ENCODE results near the gene LBR.
"Not testable (repeated sequence)": the region's sequence is repeated elsewhere in the genome, so short reads cannot be mapped to it uniquely, and the experiment has no call there.

Gene LBR

DNA sequence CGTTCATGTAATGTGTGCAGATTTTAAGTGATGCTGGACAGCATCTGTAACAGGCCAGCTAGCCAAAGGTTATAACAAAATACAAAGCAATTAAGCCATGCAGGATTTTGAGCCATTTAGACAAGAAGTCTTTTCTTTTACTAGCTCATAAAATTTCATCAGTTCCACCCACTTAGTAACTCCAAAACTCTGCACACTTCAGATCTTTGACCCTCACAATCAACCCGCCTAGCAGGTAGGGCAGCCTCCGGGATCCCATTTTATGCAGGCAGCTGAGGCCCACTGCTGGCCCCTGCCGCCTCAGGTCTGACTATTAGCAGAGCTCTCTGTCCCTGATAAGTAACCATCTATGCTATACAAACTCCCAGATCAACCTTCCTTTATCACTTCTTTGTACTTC, 9.2 kb downstream of the LBR start:
- DNase-seq = no peak

DNA sequence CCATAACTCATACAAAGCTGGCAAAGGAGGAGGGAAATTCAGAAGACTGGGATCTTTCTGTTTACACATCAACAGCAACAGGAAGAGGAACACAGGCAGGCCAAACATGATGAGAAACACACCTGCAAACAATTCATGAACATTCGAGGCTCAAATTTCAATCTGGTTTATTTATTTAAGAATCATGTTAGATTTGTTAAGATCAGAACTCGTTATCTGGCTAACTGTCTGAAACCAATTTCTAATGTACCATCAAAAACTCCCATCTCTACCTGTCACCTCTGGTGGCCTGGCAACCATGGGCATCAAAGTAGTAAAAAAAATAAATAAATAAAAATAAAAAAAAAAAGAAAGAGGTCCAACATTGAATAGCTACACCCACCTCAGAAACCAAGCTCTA, 9.8 kb downstream of the LBR start:
- DNase-seq = no peak

DNA sequence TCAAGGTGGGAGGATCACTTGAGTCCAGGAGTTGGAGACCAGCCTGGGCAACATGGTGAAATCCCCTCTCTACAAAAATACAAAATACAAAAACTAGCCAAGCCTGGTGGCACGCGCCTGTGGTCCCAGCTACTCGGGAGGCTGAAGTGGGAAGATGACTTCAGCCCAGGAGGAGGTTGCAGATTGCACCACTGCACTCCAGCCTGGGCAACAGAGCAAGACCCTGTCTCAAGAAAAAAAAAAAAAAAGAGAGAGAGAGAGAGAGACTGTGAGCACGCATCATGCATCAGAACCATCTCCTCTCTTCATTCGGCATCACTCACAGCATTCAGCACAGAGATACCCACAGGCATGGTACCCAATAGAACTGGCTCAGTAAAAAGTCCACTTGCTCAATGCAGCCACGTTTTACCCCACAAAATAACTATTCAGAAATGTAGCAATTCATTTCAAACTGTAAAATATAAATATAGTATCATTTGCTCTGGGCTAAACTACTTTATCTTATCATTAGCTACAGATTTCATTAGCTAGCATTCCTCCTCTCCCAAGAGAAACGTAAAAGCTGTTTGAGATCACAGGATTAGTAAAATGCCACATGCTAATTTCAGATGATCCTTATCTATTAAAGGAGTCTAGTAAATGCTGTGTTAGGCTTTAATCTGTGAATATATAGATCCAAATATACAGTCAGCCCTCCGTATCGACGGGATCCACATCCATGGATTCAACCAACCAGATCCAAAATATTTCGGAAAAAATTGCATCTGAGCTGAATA, 11.7 kb downstream of the LBR start:
- no peak for DNase-seq

DNA sequence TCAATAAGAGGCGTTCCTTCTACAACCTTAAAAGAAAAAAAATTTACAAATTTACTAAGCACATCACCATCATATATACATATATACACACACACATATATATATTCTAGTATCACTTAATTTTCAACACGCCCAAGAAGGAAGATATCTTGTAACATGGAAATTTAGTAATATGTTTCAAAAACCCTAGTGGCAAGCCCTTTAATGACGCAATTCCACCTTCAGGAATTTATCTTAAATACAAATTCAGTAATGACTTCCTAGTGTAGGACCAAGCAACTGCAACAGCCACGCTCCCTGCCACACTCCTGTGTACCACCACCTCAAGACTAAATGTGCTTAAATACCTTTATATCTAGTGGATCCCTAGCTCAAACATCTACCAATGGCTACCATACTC, 12.5 kb downstream of the LBR start:
- DNase-seq = no peak

DNA sequence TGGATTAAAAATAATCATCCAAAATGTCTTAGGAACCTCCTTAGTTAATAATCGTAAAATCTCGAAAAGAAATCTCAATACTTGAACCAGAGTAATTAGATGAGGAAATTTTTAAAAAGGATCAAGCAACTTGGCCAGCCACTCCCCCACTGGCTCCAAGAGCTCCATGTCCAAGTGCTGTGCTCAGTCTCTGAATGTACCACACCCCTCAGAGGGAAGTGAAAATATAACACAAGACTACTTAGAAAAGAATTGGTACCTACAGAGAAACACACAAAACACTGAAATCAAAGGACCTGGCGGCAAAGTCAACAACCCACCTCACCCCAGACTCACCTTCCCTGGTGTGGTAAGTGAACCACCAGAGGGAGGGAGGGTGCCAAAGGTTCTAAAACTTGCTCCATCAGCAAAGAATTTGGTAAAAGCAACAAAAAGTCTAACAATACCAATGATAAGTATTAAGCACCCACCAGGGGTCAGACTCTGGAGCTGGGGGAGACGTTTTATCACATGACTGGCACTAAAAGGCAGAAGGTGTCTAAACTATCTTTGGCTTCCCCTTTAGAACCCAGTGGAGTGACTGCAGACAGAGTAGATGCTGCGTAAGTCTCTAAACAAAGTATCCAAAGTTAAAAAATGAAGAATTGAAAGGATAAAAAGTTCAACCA, 14.0 kb downstream of the LBR start:
- no peak for DNase-seq

DNA sequence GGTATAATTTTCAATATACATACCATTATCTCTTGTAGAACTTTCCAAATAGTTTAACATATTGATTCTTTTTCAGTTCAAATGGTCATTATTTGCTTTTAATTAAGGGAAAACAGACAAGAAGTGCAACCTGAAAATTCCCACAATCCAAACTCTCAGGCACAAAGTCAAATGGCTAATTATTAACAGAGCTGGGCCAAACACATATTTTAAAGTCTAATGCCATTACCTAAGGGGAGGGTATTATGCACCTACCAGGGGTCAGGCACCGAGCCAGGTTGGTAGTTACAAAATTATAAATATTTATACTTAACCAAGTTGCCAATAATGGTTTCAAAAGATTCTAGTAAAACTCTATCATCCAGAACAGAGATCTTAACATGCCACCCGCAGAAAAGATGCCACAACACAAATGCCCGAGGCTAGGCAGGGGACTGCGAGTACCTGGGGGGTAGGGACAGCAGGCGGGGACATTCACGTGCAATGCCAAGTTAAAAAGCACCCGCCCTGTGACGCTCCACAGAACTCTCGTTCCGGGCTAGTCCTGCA, 15.0 kb downstream of the LBR start:
- no peak for DNase-seq

DNA sequence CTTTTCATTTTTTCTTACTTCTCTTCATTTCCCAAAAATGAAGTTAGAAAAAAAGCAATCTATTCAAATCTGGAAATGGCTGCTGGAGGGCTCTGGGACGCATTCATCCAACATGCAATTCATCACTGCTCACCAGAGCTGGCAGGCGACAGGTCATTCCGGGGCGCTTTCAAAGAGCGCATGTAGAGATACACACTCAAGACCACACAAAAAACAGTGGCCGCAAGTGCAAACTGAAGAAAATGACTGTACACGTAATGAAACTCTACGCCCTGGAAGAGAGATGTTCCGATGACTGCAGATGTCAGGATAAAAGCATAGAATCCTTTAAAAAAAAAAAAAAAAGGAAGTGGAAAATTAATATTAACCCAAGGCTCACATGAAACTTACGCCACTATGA, 15.5 kb downstream of the LBR start:
- no peak for DNase-seq

DNA sequence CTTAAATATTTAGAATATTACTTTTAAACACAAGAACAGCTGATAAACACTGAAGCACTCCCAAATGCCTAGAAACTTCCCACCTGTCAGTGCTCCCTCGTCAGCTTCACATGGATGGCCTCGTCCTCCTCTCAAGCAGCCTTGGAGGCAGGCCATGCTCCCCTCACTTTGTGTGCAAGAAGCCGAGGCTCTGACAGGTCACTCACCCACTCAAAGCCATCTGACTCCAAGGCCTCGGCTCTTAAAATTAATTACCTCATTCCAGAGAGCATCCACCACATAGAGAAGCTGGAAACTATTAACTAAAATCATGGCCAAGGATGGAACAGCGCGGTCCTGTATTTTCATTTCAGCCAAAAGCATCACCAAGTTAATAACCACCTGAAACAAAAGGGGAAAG, 17.8 kb downstream of the LBR start:
- DNase-seq = no peak

DNA sequence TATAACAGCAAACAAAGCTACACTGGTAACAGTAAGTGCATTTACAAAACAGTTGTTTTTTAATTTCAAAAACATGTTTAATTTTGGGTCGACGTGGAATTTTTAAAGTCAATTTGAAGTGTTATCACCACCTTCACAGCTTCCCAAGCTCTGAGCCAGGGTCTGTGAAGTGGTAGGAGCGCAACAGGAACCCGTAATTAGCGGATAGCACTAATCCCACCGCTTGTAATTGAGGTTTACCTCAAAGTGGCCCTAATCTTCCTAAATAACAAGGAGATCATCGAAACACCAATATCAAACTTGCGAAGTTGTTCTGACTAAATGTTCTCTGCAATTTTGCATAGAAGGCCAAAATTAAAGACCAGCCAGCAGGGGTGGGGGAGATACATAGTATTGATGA, 18.8 kb downstream of the LBR start:
- no peak for DNase-seq

DNA sequence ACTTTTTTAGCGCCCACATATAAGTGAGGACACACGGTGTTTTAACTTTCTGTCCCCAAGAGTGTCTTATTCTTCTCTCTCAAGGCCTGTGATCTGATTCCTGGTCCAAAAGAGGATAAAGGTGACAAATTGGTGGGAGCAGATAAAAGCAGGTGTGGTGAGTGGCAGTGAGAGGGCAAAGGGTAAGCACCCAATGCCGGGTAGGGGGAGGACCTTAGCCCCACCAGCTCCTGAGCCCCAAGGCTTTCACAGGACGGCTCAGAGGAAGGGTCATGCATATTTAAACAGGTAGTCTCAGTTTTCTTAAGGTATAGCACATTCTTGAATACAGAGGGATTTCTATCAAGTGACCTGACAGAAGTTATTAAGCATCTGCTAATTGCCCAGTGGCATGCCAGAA, 19.6 kb downstream of the LBR start:
- no peak for DNase-seq

DNA sequence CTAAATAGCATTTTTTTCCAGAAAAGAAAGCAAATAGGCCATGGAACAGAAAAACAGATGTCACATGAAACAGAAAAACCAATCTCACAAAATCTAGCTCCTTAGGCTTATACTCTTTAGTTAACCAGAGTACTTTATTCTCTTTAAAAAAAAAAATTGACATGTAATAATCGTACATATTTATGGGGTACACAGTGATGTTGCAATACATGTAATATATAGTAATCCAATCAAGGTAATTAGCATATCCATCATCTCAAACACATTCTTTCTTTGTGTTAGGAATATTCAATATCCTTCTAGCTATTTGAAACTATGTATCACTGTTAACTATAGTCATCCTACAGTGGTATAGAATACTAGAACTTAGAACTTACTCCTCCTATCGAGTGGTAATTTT, 20.1 kb downstream of the LBR start:
- no peak for DNase-seq

DNA sequence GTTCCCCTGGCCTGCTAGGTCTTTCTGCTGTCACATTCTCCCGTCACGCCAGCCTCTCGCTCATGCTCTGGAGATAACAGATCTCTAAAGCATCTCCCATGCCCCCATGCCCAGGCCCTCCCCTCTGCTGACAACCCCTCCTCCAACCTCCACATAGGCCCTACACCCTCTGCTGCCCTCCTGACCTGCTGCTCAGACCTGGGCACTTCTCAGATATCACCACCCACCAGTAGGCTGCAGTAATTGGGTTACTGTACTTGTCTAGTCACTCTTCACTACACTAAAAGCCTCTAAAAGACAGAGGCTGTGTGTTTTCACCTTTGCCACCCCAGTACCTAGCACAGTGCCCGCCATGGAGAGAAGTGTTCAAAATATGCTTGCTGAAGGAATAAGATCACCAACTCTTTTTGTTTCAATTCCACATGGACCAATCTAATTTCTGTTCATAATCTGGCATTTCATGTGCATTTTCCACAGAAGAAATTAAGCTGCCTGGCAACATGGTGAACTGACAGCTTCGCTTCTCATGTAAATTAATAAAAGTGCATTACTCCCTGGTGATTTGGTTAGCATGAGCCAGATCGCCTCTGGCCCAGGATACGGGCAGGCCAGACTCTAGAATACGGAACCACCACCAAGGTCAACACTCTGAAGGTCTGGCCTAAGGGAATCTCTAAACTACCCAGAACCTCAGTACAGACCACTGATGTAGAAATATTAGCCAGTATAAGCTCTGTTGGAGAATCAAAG, 20.7 kb downstream of the LBR start:
- DNase-seq = no peak

DNA sequence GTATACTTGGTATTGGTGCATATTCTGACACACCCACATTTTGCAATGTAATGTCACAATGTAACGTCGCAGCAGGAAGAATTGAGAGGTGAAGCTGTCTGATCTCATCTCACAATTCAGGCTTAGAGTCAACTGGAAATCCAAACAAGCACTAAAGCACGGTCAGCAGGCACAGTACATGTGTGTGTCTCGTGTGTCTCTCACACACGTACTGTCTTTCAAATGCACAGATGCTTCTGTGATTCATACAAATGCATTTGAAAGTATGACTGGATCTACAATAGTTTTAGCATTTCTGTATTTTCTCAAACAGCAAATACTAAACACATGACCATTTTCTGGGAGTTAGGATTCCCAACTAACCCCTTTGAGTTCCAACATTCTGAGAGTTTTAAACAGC, 26.9 kb downstream of the LBR start:
- no peak for DNase-seq

DNA sequence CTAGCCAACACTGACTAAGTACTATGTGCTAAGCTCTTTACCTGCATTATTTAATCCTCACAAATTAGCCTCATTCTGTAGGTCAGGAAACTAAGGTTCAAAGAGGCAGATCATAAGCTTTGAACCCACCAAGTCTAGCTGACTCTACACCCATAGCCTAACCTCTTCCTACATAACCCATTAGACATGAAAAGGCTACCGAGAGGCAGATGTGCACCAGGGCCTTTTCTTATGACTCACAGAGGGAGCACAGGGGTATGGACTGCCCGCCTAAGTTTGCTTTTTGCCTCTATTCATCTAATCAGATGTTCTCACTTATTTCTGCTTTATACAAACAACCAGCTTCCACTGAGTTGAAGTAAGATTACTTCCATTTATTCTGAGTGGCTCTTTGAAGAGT, 31.5 kb downstream of the LBR start:
- no peak for DNase-seq

DNA sequence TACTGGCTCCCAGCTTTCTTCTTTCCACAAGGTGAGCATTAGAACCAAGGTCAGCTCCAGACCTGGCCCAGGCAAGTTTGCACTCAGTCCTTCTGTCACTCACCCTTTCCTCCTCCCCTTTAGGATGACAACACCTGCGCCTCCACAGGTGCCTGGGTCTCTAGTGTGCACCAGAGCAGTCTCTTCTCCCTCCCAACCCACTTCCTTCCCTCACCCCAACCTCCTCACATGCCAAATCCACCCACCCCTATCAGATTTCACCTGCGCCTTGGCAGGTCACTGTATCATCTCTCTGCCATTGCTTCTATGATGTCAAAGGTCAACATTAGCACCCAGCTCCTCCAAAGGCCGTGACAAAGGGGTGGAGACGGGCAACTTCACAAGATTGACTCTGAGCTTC, 38.0 kb downstream of the LBR start:
- DNase-seq = no peak

DNA sequence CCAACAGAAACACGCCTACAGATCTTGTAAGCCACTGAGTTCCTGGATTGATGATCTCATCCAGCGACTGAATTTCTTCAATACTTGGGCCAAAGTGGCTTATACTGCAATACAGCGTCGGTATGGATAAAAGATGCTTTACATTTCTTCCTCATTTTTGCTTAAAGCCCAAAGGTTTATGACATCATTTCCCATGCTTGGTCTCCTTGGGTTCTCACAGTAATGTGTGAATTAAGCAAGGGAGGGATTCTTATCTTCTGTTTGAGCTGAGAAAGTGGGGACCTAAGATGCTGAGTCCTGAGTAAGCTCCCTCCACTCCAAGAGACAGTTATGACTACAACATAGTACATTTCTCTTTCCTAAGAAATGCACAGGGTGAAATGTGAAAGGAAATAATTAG, 39.5 kb downstream of the LBR start:
- no peak for DNase-seq

DNA sequence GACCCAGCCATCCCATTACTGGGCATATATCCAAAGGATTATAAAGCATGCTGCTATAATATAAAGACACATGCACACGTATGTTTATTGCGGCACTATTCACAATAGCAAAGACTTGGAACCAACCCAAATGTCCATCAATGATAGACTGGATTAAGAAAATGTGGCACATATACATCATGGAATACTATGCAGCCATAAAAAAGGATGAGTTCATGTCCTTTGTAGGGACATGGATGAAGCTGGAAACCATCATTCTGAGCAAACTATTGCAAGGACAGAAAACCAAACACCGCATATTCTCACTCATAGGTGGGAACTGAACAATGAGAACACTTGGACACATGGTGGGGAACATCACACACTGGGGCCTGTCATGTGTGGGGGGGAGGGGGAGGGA, 41.0 kb downstream of the LBR start:
- DNase-seq = not testable (repeated sequence)

DNA sequence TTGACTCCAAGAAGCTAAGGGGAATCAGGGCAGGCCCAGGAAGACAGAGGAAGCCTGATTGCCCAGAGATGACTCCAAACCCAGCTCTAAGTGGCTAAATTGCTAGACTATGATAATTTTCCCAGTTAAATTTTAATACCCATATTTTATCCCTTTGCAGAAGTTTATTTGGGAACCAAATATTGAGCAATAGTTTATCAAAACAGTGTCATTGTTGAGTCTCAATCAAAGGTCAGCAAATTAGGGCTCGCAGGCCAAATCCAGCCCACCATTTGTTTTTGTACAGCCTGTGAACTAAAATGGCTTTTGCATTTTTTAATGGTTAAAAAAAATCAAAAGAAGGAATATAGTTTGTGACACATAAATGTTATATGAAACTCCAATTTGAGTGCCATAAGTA, 47.1 kb downstream of the LBR start:
- no peak for DNase-seq

DNA sequence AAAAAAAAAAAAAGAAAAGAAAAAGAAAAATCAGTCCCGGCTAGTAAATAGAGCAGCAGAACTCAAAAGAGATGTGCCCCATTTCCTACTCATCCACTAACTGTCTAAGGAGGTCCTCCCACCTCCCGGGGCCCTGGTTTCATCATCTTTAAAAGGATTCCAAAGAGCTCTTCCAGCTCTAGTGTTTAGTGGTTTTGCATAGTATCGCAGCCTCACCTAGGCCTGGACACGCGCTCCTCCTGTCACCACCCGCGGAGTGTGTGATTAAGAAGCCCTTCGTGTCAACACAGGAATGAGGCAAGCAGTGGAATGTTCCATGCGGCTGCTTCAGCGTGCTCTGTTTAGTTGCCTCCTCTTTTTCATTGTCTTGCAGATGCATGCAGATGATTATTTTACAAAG, 49.0 kb downstream of the LBR start:
- DNase-seq = no peak

DNA sequence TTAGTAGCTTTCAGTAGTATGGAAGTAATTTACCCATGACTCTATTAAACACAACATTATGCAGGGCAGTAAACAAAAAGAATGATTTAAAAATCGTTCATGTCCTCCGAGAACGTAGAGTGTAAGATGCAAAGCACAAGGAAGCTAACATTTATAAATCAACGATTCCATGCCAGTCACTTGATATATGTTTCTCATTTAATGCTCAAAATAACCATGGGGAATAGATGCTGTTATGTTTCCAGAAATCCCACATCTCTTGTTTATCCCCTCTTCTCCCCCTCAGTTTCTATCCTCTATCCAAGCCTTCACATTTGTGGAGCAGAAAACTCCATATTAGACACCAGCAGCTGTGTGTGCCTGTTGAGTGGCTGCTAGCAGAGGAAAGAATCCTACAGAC, 52.8 kb downstream of the LBR start:
- no peak for DNase-seq

DNA sequence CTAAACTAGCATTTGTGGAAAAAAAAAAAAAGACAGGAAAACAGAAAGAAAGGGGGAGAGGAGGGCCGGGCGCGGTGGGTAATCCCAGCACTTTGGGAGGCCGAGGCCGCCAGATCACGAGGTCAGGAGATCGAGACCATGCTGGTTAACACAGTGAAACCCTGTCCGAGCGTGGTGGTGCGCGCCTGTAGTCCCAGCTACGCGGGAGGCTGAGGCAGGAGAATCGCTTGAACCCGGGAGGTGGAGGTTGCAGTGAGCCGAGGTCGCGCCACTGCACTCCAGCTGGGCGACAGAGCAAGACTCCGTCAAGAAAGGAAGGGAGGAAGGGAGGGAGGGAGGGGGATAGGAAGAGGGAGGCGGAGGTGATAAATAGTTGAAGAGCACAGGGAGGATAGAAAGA, 54.7 kb downstream of the LBR start:
- no peak for DNase-seq

DNA sequence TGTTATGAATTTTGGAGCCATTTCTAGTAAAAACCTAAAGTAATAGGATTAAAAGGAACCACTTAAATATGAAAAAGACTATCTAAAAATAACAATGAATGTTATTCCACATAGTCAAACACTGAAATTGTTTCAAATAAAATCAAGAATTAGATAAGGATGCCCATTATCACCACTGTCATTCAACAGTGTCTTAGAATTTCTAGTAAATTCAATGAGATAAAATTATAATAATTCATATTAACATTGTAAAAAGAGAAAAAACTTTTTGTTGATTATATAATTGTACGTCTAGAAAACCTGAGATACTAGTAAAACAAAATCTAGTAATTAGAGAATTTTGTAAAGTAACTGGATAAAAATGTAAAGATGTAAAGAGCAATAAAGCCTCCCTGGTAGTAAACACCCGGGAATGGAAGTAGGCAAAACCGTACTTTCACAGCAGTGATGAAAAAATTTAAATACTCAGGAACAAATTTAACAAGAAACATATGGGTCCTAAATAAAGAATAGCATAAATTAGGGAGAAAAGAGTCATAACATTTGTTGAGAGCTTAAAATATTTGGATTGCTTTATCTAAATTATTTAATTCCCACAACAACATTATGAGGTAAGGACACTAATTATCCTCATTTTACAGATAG, 56.4 kb downstream of the LBR start:
- no peak for DNase-seq

DNA sequence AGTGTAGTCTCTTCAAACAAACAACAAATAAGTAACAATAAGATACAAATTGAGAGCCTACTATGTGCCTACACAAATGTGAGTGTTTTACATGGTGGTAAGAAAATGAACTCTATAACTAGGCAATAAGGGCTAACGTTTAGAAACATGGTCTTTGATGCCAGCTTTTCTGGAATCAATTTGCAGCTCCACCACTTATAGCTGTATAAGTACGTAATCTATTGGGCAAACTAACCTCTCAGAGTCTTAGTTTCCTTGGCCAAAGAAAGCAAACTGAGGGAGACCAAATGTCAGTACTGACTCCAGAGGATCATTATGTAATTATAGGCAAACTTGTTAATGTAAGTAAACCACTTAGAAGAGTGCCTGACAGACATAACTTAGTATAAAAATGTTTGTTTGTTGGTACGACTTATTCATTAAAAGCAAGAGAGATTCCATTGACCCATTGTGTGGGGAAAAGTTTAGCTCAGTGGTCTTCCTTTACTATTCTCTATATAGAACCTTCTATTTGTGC, 59.7 kb downstream of the LBR start:
- no peak for DNase-seq
